IPS DF 4.7 (cell line): Measurements from ENCODE around the gene SHISA7.

ENCODE experiments used
- DNase-seq: peaks from one replicate; pipeline ENCODE4 v3.0.0-alpha.2; 2013; ENCODE audit warnings: low spot score; ENCODE audit errors: extremely low read depth

Gene SHISA7

GRCh38 chr19:55482156-55482961 is 39.3 kb upstream of the SHISA7 start:
- DNase-seq: no peak

GRCh38 chr19:55481794-55482155 is 38.7 kb upstream of the SHISA7 start:
- no peak for DNase-seq

DNA sequence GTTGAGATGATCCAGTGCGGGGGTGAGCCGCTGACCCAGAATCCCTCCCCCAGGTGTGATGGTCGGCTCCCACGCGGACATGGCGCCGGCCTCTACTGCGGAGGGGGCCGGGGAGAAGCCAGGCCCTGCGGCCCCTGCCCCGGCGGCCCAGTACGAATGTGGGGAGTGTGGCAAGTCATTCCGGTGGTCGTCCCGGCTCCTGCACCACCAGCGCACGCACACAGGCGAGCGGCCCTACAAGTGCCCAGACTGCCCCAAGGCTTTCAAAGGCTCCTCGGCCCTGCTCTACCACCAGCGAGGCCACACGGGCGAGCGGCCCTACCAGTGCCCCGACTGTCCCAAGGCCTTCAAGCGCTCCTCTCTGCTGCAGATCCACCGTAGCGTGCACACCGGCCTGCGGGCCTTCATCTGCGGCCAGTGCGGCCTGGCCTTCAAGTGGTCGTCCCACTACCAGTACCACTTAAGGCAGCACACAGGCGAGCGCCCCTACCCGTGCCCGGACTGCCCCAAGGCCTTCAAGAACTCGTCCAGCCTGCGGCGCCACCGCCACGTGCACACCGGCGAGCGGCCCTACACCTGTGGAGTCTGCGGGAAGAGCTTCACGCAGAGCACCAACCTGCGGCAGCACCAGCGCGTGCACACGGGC is 38.2 kb upstream of the SHISA7 start:
- DNase-seq: no peak

DNA sequence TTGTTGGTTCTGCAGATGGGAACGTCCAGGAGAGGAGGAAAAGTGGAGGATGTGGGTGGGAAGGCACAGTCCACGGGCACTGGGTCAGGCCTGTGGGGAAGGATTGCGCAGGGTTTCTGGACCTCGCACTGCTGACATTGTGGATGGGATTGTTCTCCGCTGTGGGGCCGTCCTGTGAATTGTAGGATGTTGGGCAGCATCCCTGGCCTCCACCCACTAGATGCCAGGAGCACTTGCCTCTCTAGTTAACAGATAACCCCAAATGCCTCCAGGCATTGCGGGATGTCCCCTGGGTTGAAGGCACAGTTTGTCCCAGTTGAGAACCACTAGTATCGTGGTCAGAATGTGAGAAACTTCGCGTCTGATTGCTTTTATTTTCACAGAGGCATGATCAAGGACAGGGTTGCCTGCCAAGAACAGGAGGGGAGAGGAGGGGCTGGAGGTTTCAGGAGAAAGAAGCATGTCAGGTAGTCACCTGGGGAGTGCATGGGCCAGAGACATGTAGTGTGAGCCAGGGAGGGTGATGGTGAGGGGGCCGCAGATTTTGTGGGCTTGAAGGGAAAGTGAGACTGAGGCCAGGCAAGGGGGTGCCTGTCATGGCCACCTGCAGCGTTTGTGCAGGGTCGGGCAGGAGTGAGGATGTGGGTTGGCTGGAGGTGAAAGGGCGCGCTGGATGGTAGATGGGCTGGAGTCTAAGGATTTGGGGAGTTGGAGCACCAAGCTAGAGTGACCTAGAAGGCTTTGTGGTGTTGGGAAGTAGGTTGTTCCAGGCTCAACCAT is 36.5 kb upstream of the SHISA7 start:
- DNase-seq: no peak

DNA sequence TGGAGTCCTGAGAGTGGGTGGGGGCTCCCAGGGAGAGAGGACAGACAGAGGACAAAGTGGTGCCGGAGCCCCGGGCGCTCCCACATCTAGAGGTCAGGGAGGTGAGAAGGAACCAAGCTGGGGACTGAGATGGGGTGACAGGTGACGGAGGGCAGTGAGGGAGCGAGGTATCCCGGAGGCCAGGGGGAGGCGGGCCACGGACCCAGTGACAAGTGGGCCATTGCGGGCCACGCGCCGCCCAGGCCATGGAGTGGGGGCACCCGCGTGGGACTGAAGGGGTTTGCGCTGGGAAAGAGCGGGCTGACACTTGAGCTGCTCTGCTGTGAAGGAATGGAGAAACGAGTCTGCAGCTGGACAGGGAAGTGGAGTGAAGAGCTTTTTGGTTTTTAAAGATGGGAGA is 35.9 kb upstream of the SHISA7 start:
- no peak for DNase-seq

GRCh38 chr19:55478364-55478763 is 35.3 kb upstream of the SHISA7 start:
- no peak for DNase-seq

- DNase-seq: no peak
Measured at GRCh38 chr19:55477905-55478304, 34.8 kb upstream of the SHISA7 start.

DNA sequence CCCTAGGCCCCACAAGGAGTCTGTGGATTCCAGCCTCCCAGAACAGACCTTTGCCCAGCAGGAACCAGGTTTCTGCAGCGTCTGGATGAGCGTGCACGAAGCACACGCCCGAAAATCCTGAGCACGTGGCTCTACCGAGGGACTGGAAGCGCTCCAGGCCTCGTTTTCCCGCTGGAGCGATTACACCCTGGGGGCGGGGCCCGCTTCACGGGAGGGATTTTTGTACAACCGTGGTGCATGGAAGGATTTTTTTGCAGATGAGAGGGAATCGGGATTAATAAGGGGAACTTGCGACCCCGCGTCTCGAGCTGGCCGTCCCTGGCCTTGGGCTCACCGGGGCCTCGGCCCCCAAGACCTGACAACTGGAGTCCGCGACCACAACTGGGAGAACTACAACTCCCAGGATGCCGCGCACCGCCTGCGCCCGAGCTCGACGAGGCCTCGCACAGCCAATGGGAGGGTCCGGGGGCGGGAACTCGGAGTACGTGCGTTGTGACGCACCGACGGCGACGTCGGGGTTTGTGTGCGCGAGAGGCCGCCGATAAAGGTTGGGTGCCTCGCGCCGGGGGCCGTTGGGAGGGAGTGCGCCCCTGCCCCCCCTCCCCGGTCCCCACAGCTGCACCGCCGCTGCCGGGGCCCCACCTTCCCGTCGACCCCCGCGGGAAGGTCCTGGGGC is 33.1 kb upstream of the SHISA7 start, which contains the start of gene ZNF628:
TSS of gene ZNF628 (plus strand) at position 518 of the 676 bp plus-strand sequence. CDS start 3,294 bp downstream, outside the sequence.
- DNase-seq: peak; percentile 81

GRCh38 chr19:55474269-55475265 is 31.5 kb upstream of the SHISA7 start:
- DNase-seq: no peak

GRCh38 chr19:55473225-55474012 is 30.3 kb upstream of the SHISA7 start:
- no peak for DNase-seq

DNA sequence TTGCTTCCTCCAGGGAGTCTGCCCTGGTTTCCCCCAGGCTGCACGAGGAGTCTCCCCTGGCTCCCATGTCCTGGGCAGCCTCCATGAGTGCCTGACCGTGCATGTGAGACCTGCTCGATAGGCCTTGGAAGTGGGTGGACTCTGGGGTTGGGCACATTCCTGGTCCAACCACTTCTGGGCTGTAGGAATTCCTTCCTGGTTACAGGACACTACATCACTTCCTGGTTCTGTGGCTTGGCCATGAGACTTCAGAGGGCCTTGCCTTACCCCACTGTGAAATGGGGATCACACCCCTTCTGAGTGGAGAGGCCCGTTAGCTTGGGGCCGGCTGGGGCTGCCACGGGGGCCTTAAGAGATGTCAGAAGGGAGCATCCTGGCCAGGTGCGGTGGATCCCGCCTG is 29.4 kb upstream of the SHISA7 start:
- no peak for DNase-seq

DNA sequence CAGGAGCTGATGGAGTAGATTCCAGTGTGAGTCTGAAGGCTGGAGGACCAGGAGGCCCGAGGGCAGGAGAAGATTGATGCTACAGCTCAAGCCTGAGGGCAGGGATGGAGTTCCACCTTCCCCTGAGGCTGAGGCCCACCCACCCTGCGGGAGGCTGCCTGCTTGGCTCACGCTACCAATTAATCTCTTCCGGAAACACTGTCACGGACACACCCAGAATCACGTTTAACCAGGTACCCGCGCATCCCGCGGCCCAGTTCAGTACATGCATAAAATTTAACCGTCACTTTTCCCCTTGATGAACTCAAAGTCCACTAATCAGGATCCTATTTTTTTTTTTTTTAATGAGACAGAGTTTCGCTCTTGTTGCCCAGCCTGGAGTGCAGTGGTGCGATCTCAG is 28.2 kb upstream of the SHISA7 start:
- DNase-seq: no peak

GRCh38 chr19:55468054-55468393 is 24.9 kb upstream of the SHISA7 start:
- no peak for DNase-seq

GRCh38 chr19:55467236-55468053 is 24.3 kb upstream of the SHISA7 start:
- DNase-seq: no peak

DNA sequence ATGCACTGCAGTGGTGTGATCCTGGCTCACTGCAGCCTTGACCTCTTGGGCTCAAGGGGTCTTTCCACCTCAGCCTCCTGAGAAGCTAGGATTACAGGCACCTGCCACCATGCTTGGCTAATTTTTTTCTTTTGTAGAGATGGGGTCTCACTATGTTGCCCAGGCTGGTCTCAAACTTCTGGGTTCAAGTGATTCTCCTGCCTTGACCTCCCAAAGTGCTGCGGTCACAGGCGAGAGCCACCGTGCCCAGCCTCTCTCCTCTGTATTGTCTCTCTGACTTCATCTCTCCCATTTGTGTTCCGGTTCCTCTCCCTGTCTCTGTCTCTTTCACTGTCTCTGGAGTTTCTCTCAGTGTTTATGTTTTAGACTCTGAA is 23.1 kb upstream of the SHISA7 start:
- DNase-seq: no peak

DNA sequence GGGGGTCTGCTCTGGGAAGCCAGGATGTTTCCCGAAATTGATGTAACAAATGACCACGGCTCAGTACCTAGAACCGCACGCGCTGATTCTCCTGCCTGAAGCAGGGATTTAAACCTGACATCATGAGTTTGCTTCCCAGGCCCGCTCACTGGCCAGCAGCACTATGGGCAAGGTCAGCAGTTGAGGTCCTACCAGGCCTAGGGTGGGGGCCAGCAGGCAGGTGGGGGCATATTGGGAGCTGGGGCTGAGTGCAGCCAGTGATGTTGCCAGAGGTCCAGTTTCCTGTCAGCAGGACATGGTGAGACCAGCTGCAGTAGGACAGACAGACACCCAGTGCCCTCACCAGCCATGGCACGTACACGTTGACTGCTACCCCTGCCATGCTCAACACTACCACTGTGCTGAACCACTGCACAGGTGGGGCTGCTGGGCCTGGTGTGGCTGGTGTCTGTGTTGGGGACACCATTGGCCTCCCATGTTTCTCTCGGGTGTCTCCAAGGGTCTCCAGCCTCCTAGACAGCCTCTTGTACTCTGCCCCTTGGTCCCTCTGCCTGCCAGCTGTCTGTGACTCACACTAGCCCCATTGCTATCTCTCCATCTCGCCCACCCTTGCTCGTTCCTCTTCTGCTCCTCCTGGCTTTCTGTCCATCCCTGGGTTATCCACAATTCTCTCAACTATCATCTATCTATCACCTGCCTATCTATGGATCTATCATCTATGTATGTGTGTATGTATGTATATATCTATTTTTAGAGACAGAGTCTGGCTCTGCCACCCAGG is 22.6 kb upstream of the SHISA7 start:
- DNase-seq: no peak

DNA sequence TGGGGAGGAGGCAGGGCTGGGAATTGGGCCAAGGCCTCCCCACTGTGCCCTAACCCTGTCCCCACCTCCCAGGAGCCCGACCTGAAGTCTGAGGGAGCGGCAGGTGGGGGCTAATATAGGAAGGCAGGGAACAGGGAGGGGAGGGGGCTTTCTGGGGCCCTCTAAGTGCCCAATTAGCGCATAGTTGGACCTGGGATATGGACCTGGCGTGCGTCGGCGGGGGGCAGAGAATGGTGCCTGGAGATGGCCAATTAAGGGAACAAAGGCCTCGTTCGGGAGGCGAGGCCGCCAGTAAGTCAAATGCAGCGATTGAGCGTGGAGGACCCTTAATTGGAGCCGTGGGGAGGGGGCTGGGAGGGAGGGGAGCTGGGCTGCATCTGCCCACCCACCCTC is 21.6 kb upstream of the SHISA7 start, which contains the start of gene C19orf85:
TSS of gene C19orf85 (minus strand) at position 90 of the 393 bp plus-strand sequence. CDS start 197 bp downstream, outside the sequence.
- DNase-seq: no peak
